Activated CD8-positive, alpha-beta T cell treated with anti-CD3 and anti-CD28 coated beads, Interleukin-2, amount 10 ng/mL, durations not matched to agents 7 days and 5 days (primary cell): ENCODE data around the gene CAMK2B. TPM values are rescaled to one million over a fixed set of nuclear protein-coding genes. Genes with fewer than 3 reads are reported as not detected.

Experiments used
- ATAC-seq: fragments of 150-1000 bp; cut with Tn5 transposase; one replicate; pipeline ENCODE4 v1.10.0; 2021; ENCODE audit warnings: moderate library complexity
- CTCF ChIA-PET: fragments of 350-600 bp; sonication (Branson Sonifier 250); formaldehyde crosslinking; loops from one replicate; lab custom pipeline; 2021; ENCODE audit warnings: antibody characterized with exemption; lab: Charles Lee
- POLR2A ChIA-PET: fragments of 350-600 bp; sonication (Branson Sonifier 250); formaldehyde crosslinking; loops from one replicate; lab custom pipeline; 2021; ENCODE audit warnings: antibody characterized with exemption; lab: Charles Lee
- DNase-seq: peaks from one replicate; pipeline ENCODE4 v3.0.0-alpha.2; 2020
- H3K27ac Mint-ChIP-seq: one replicate; pipeline ENCODE4 v1.8.0; 2021; ENCODE audit warnings: mild to moderate bottlenecking, mixed read lengths
- H3K27me3 Mint-ChIP-seq: one replicate; pipeline ENCODE4 v1.8.0; 2021; ENCODE audit warnings: low read depth, mixed read lengths
- H3K36me3 Mint-ChIP-seq: one replicate; pipeline ENCODE4 v1.8.0; 2021; ENCODE audit warnings: low read depth, mixed read lengths
- H3K4me1 Mint-ChIP-seq: one replicate; pipeline ENCODE4 v1.8.0; 2021; ENCODE audit warnings: low read depth, mixed read lengths
- H3K4me3 Mint-ChIP-seq: one replicate; pipeline ENCODE4 v1.8.0; 2021; ENCODE audit warnings: mild to moderate bottlenecking, mixed read lengths
- H3K9me3 Mint-ChIP-seq: one replicate; pipeline ENCODE4 v1.8.0; 2022; ENCODE audit warnings: mixed read lengths; ENCODE audit not compliant: insufficient read depth
- total RNA-seq, 2 experiments: library from RNA; stranded (reverse); gene quantifications; one replicate each; pipeline ENCODE4 v1.2.3, GENCODE V29; 2021

CAMK2B gene
- total RNA-seq, 2 experiments from 2014 or later = not detected

- ChIA-PET CTCF (interaction anchor here (1.0 kb wide), 1 partner anchor 10 kb away, joined by 3 read pairs; no protein-coding TSS in a partner anchor), POLR2A (no interaction called here)
- no peak for ATAC-seq
These were observed 7.1 kb downstream of the CAMK2B start for GRCh38 chr7:44318332-44318731.

GRCh38 chr7:44315301-44315903 is 10.0 kb downstream of the CAMK2B start:
- Mint-ChIP-seq H3K9me3 (no peaks in the 10 kb centered on the region), H3K27ac (no peak overlapping the region), H3K27me3 (peaks cover 22% of the 10 kb centered on the region), H3K4me1 (peaks cover 2% of the 10 kb centered on the region), H3K4me3 (no peak overlapping the region), H3K36me3 (no peaks in the 10 kb centered on the region)
- CTCF ChIA-PET = interaction anchor here (1.5 kb wide), 1 partner anchor 250 kb away, joined by 4 read pairs; no protein-coding TSS in a partner anchor
- POLR2A ChIA-PET = no interaction called here
- ATAC-seq = no peak
- DNase-seq = no peak

More at GRCh38 chr7:44318332-44318731, 7.1 kb downstream of the CAMK2B start:
- Mint-ChIP-seq H3K27me3 (peaks cover 28% of the 10 kb centered on the region), H3K9me3 (no peaks in the 10 kb centered on the region), H3K27ac (no peak overlapping the region), H3K4me1 (no peaks in the 10 kb centered on the region), H3K4me3 (no peak overlapping the region), H3K36me3 (no peaks in the 10 kb centered on the region)
- DNase-seq = no peak

- POLR2A ChIA-PET = no interaction called here
- no peak overlapping the region for H3K27ac Mint-ChIP-seq
- CTCF ChIA-PET = no interaction called here
- peaks cover 7% of the 10 kb centered on the region for H3K4me1 Mint-ChIP-seq
- DNase-seq (peak; percentile 17), ATAC-seq (no peak)
- peaks cover 27% of the 10 kb centered on the region for H3K27me3 Mint-ChIP-seq
- H3K9me3 Mint-ChIP-seq = no peaks in the 10 kb centered on the region
- no peak overlapping the region for H3K4me3 Mint-ChIP-seq
- no peaks in the 10 kb centered on the region for H3K36me3 Mint-ChIP-seq
These were observed 11.8 kb downstream of the CAMK2B start for GRCh38 chr7:44313621-44314031.

- peaks cover 7% of the 10 kb centered on the region for H3K4me1 Mint-ChIP-seq
- ChIA-PET POLR2A (no interaction called here), CTCF (no interaction called here)
- H3K9me3 Mint-ChIP-seq = no peaks in the 10 kb centered on the region
- no peak for ATAC-seq
- DNase-seq = no peak
- H3K36me3 Mint-ChIP-seq = no peaks in the 10 kb centered on the region
- H3K27me3 Mint-ChIP-seq = peaks cover 32% of the 10 kb centered on the region
- no peak overlapping the region for H3K4me3 Mint-ChIP-seq
- H3K27ac Mint-ChIP-seq = no peak overlapping the region
These were observed 12.4 kb downstream of the CAMK2B start for GRCh38 chr7:44313016-44313415.

- POLR2A ChIA-PET = no interaction called here
- ATAC-seq (no peak), DNase-seq (peak; percentile 17)
- Mint-ChIP-seq H3K27me3 (peaks cover 34% of the 10 kb centered on the region), H3K9me3 (no peaks in the 10 kb centered on the region), H3K4me3 (no peak overlapping the region), H3K27ac (no peak overlapping the region), H3K4me1 (peaks cover 7% of the 10 kb centered on the region), H3K36me3 (no peaks in the 10 kb centered on the region)
- CTCF ChIA-PET = no interaction called here
These were observed 13.6 kb downstream of the CAMK2B start for GRCh38 chr7:44311561-44312495.

GRCh38 chr7:44310221-44310848 is 15.1 kb downstream of the CAMK2B start:
- H3K9me3 Mint-ChIP-seq = no peaks in the 10 kb centered on the region
- H3K4me1 Mint-ChIP-seq = peaks cover 11% of the 10 kb centered on the region
- peak; percentile 22 for DNase-seq
- no peak overlapping the region for H3K27ac Mint-ChIP-seq
- ATAC-seq = no peak
- POLR2A ChIA-PET = no interaction called here
- peaks cover 27% of the 10 kb centered on the region for H3K27me3 Mint-ChIP-seq
- no peaks in the 10 kb centered on the region for H3K36me3 Mint-ChIP-seq
- CTCF ChIA-PET = interaction anchor here (0.9 kb wide), 1 partner anchor 17 kb away, joined by 4 read pairs; no protein-coding TSS in a partner anchor
- no peak overlapping the region for H3K4me3 Mint-ChIP-seq

- DNase-seq = peak; percentile 39
- Mint-ChIP-seq H3K27ac (no peak overlapping the region), H3K4me3 (peak overlapping the region; percentile 31), H3K36me3 (no peaks in the 10 kb centered on the region), H3K27me3 (peaks cover 20% of the 10 kb centered on the region), H3K4me1 (peaks cover 11% of the 10 kb centered on the region), H3K9me3 (no peaks in the 10 kb centered on the region)
- peak; percentile 92 for ATAC-seq
- CTCF ChIA-PET = interaction anchor here (0.8 to 0.9 kb wide), 2 partner anchors 17 to 69 kb away, joined by 3 to 4 read pairs; no protein-coding TSS in a partner anchor
- POLR2A ChIA-PET = no interaction called here
These were observed 15.9 kb downstream of the CAMK2B start for GRCh38 chr7:44309271-44310091.

- CTCF ChIA-PET = interaction anchor here (0.8 to 1.6 kb wide), 3 partner anchors 10 to 68 kb away, joined by 3 read pairs; no protein-coding TSS in a partner anchor
These were observed 16.7 kb downstream of the CAMK2B start for GRCh38 chr7:44308596-44309270.

GRCh38 chr7:44307905-44308595 is 17.3 kb downstream of the CAMK2B start:
- Mint-ChIP-seq H3K27me3 (peaks cover 25% of the 10 kb centered on the region), H3K9me3 (no peaks in the 10 kb centered on the region), H3K27ac (no peak overlapping the region), H3K4me1 (peaks cover 11% of the 10 kb centered on the region), H3K4me3 (no peak overlapping the region), H3K36me3 (no peaks in the 10 kb centered on the region)
- ATAC-seq (no peak), DNase-seq (peak; percentile 19)
- ChIA-PET POLR2A (no interaction called here), CTCF (interaction anchor here (1.0 to 1.6 kb wide), 2 partner anchors 11 to 29 kb away, joined by 3 read pairs; no protein-coding TSS in a partner anchor)

More at GRCh38 chr7:44308596-44309270, 16.7 kb downstream of the CAMK2B start:
- H3K27ac Mint-ChIP-seq = no peak overlapping the region
- POLR2A ChIA-PET = no interaction called here
- DNase-seq = peak; percentile 19
- ATAC-seq = no peak
- no peaks in the 10 kb centered on the region for H3K9me3 Mint-ChIP-seq
- H3K27me3 Mint-ChIP-seq = peaks cover 21% of the 10 kb centered on the region
- H3K36me3 Mint-ChIP-seq = no peaks in the 10 kb centered on the region
- H3K4me3 Mint-ChIP-seq = no peak overlapping the region
- peaks cover 11% of the 10 kb centered on the region for H3K4me1 Mint-ChIP-seq

GRCh38 chr7:44307301-44307900 is 18.0 kb downstream of the CAMK2B start:
- Mint-ChIP-seq H3K4me3 (no peak overlapping the region), H3K9me3 (no peaks in the 10 kb centered on the region), H3K4me1 (peaks cover 11% of the 10 kb centered on the region), H3K27me3 (peaks cover 25% of the 10 kb centered on the region), H3K36me3 (no peaks in the 10 kb centered on the region), H3K27ac (no peak overlapping the region)
- ChIA-PET CTCF (interaction anchor here (1.0 to 1.6 kb wide), 2 partner anchors 11 to 28 kb away, joined by 3 read pairs; no protein-coding TSS in a partner anchor), POLR2A (no interaction called here)
- DNase-seq (peak; percentile 26), ATAC-seq (no peak)
